ENCODE data around the gene PRPF40A.
"Not testable (repeated sequence)": the region's sequence is repeated elsewhere in the genome, so short reads cannot be mapped to it uniquely, and the experiment has no call there.

PRPF40A gene

DNA sequence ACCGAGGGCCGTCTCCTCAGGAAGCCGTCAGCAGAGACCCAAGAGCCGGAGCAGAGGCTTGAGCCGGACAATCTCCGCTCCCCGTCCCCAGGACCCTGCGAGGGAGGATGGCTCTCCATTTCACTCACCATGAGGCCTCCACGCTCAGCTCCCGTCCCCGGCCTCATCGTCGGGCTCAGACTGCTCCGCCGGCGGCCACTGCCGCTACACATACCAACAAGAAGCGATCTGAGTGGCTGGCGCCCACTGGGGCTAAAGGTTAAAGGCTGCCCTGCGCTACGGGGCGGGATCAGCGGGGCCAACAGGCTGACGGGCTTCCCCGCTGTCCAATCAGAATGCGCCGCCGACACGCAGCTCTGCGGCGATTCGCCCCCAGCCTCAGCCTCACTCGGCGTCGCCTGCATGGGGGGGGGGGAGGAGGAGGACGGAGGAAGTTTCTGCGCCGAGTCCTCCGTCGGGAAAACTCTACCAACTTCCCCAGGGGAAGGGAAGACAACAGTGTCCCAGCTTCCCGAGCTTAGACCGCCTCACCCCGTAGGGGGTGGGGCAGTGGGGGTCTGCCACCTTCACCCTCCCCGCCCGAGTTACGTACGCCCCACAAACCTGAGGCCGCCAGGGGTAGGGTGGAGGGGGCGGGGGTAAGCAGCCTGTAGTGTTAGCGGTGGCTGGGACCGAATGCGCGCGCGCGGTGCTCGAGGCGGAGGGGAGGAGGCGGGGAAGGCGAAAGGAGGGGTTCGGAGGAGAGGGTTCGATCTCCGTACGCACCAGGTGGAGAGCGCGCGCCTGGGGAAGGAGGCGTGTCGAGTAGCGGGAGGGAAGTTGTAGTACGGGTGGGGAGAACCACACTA lies at the start of gene PRPF40A:
Gene PRPF40A, minus strand, starts transcription at position 234 of the 848 bp plus-strand sequence. Its CDS starts 22 bp downstream, at position 212.
- peak; percentile 75 for DNase-seq

DNA sequence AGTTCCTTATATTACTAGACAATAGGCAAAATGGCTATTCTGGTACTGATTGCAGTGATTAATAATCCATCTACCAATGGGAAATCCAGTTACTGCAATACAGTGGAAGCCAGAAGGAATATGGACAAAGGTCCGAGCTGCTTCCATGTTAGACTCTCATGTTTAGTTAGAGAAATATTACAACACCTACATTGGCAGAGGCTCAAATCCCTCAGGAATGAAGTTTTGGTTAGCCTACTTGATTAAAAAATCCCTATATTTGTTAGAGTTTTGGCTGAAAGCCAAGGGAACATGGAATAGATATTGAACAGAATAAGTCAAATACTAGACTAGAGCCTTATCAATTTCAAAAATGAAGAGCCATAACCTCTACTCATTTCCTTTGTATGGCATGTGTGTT lies 49.7 kb upstream of the PRPF40A start:
- DNase-seq, result no peak

- no peak for DNase-seq
These were observed 46.4 kb upstream of the PRPF40A start for GRCh38 chr2:152763651-152764050.

DNA sequence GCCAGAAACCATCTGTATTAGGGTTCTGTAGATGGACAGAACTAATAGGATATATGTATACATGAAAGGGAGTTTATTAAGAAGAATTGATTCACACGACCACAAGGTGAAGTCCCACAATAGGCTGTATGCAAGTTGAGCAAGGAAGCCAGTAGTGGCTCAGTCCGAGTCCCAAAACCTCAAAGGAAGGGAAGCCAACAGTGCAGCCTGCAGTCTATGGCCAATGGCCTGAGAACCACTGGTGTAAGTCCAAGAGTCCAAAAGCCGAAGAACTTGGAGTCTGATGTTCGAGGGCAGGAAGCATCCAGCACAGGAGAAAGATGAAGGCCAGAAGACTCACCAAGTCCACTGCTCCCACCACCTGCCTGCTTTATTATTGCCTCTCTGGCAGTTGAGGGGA lies 45.9 kb upstream of the PRPF40A start:
- DNase-seq, result not testable (repeated sequence)

DNA sequence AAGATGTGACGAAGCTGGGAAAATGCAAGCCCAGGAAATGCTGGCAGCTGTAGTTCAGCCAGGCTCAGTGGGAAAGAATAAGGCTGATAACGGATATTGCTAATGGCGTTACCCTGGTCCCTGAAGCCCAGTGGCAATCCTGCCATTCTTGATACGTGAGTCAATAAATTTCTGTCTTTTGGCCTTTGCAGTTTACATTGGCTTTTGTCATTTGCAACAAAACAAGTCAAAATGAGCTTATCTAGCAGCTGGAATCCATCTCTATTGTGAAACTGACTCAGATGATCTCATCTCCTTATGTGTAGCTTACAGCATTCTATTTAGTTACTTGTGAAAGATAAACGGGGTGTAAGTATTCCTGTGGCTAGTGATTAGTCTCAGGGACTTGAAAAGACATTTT lies 44.9 kb upstream of the PRPF40A start:
- no peak for DNase-seq

GRCh38 chr2:152761214-152761613 lies 44.0 kb upstream of the PRPF40A start:
- DNase-seq, result no peak

GRCh38 chr2:152759290-152760072 lies 42.2 kb upstream of the PRPF40A start:
- DNase-seq, result no peak

- DNase-seq, result no peak
These were observed 37.8 kb upstream of the PRPF40A start for GRCh38 chr2:152755029-152755428.

- DNase-seq, result not testable (repeated sequence)
These were observed 30.5 kb upstream of the PRPF40A start for GRCh38 chr2:152747751-152748150.

DNA sequence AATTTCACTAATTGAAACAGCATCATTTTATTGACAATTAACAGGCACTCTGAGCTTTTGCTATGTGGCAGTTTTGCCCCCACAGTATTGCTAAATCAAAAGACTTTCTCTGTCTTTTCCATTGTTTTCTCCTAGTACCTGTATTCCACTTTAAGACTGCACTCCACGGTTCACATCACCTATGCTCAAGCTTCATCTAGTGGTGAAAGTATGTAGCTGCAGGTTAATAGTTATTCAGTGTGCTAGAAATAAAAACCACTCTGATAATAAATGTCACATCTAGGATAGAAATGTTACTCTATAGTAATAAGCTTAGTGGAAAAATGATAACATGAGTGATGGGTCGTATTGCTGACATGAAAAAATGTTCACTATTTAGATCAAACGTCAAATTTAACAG lies 25.7 kb upstream of the PRPF40A start:
- no peak for DNase-seq

DNA sequence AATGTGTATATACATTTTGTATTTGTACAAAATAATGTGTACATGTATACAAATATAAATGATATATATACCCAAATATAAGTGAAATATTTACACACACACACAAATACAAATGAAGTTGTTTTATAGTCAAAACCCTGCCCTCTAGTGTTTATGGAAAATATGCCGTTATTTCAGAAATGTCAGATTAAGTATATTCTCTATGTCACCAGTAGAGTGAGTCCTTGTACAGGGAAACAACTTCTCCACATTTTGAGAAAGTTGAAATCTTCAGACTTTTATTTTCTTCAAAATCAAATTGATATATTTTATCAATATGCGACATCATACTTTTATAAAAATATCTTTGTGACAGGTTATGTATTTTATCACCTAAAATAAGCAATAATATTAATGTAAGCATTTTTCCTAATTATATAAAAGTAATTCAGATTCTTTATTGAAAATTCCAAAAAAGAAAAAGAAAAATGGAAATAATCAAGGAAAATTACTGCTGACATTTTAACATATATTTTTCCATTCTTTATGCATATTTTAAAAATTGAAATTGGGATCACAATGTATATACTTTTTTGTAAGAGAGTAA lies 23.6 kb upstream of the PRPF40A start:
- peak; percentile 45 for DNase-seq

GRCh38 chr2:152739705-152740104 lies 22.4 kb upstream of the PRPF40A start:
- DNase-seq, result not testable (repeated sequence)

DNA sequence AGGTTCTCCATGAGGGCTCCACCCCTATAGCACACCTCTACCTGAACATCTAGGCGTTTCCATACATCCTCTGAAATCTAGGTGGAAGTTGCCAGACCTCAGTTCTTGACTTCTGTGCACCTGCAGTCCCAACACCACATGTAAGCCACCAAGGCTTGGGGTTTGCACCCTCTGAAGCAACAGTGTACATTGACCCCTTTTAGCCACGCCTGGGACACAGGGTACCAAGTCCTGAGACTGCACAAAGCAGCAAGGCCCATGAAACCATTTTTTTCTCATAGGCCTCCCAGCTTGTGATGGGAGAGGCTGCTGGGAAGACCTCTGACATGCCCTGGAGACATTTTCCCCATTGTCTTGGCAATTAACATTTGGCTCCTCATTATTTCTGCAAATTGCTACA lies 21.2 kb upstream of the PRPF40A start:
- DNase-seq, result no peak

DNA sequence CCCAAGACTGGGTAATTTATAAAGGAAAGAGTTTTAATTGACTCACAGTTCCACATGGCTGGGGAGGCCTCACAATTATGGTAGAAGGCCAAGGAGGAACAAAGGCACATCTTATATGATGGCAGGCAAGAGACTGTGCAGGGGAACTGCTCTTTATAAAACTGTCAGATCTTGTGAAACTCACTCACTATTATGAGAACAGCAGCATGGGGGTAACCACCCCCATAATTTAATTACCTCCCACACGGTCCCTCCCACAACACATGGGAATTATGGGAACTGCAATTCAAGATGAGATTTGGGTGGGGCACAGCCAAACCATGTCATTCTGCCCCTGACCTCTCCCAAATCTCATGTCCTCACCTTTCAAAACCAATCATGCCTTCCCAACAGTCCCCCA lies 20.2 kb upstream of the PRPF40A start:
- not testable (repeated sequence) for DNase-seq

DNA sequence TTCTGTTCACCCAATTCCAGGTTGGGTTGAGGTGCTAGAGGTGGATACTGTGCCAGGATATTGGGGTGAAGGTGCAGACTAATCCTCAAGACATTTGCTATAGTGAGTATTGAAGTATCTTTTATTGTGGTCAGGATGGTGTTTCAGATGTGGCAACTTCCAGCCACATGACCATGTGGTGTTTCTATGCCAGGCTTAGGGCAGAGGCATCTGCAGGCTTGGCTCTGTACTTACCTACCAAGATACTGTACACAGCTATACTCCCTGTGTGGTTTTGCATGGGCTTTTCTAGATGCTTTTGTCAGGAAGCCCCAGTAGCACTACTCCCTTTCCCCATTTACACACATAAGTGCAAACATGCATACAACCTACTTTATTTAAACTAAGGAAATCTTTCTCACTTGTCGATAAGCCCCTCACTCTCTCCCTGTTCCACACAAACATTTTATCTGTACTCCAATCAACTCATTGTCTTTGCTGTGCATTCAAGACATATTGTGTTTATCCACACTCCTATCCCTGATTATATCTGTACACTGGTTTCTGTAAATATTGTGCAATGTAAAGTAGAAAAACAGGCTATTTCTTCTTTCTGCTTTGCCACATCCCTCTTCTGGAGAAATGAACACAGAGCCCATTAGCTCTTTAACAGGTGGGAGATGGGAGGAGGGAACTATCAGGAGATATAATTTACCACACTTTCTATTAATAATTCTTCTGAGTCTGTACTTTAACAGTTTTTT lies 13.5 kb upstream of the PRPF40A start:
- DNase-seq, result no peak

DNA sequence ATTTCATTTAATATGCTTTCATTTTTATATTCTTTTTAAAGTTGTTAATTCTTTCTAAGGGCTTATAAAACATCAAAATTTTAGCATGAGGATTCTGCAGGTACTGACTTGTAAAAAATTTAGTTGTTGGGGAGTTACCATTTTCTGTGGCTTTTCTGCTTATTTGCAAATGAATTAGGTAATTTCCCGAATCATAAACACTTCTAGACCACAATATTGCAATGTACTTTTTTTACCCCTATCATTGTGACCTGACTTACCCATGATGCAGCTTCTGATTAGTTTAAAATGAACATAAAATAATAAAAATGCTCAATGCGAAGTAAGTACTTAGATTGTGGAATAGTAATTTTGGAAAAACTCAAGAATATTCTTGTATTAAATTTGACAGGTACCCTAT lies 12.6 kb upstream of the PRPF40A start:
- DNase-seq, result no peak

DNA sequence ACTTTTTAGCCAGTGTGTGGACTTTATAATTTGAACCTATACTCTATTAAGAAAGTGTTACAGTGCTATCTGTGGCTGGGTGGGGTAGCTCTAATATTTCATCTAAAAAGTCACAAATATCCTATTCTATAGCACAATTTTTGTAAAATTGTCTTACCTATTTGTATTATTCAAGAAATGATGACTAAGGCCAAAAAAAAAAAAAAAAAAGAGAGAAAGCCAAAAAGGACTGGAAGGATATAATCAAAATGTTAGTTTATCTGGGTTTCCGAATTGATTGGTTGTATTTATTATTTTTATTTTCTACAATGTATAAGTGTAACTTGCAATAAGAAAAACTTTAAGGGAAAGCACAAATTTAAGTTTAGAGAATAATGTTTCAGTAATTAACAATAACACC lies 6.7 kb upstream of the PRPF40A start:
- DNase-seq, result no peak

- not testable (repeated sequence) for DNase-seq
These were observed 5.4 kb upstream of the PRPF40A start for GRCh38 chr2:152722639-152723038.

DNA sequence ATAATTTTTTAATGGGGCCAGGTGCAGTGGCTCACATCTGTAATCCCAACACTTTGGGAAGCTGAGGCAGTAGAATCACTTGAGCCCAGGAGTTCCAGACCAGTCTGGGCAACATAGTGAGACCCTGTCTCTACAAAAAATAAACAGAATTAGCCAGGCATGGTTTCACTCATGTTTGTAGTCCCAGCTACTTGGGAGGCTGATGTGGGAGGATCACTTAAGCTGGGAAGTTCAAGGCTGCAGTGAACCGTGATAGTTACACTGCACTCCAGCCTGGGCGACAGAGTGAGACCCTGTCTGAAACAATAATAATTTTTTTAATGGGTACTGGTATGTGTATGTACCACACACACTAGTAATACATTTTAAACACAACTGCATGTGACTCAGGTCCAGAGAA lies 3.5 kb upstream of the PRPF40A start:
- no peak for DNase-seq

GRCh38 chr2:152718909-152719645 lies 1.8 kb upstream of the PRPF40A start:
- peak; percentile 20 for DNase-seq

DNA sequence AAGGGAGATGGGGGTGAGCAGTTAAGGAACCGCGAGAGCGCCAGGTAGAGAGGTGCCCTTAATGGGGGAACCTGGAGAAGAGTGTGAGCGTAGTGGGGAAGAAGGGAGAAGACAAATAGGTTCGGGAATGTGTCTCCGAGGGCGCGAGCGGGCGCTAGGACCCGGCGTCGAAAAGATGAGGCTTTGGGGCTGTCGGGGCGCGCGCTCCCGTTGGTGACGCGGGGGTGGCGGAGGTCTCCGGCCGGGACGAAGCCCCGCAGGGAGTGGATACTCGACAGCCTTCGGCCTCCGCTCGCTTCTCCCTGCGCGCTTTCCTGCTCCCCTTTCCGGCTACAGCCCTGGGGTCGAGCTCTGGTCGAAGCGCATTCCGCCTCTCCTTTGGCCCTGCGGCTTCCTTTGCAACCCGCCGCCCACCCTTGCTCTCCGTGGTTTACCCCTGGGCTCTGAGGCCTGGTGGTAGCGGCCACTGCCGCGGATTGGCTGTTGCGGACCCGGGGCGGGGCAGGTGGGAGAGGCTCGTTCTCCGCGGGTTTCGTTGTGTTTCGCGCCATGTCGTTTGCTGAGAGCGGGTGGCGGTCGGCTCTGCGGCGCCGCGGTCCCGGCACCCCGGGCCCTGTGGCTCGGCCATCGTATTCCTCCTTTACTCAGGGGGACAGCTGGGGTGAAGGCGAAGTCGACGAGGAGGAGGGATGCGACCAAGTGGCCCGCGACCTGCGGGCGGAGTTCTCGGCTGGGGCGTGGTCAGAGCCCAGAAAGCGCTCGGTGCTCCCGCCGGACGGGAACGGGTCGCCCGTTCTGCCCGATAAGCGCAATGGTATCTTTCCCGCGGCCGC lies 1.0 kb upstream of the PRPF40A start, which contains the start of gene ARL6IP6:
Gene ARL6IP6, plus strand, starts transcription at position 545 of the 833 bp plus-strand sequence. Its CDS starts 5 bp downstream, at position 550.
- peak; percentile 79 for DNase-seq

Data from NCI-H2081 treated with DMSO at 0.1 percent for 48 hours (cell line).